Activated naive CD8-positive, alpha-beta T cell treated with anti-CD3 and anti-CD28 coated beads, Interleukin-2, amount 10 ng/mL, durations not matched to agents 7 days and 5 days (primary cell): ENCODE results near the gene TRIM14. TPM values are rescaled to one million over a fixed set of nuclear protein-coding genes. Genes with fewer than 3 reads are reported as not detected.
"Not testable (repeated sequence)": the region's sequence is repeated elsewhere in the genome, so short reads cannot be mapped to it uniquely, and the experiment has no call there.

Source experiments
- ATAC-seq: fragments of 150-1000 bp; cut with Tn5 transposase; one replicate; pipeline ENCODE4 v1.10.0; 2021; ENCODE audit warnings: low read depth, moderate library complexity
- POLR2A ChIA-PET: fragments of 350-600 bp; sonication (Branson Sonifier 250); formaldehyde crosslinking; loops from one replicate; lab custom pipeline; 2021; ENCODE audit warnings: antibody characterized with exemption; lab: Charles Lee
- DNase-seq: peaks from one replicate; pipeline ENCODE4 v3.0.0; 2021
- H3K27ac Mint-ChIP-seq: one replicate; pipeline ENCODE4 v1.8.0; 2022; ENCODE audit warnings: mild to moderate bottlenecking, mixed read lengths
- H3K27me3 Mint-ChIP-seq: one replicate; pipeline ENCODE4 v1.8.0; 2022; ENCODE audit warnings: mild to moderate bottlenecking, moderate library complexity, mixed read lengths
- H3K36me3 Mint-ChIP-seq: one replicate; pipeline ENCODE4 v1.8.0; 2021; ENCODE audit warnings: mild to moderate bottlenecking, mixed read lengths
- H3K4me1 Mint-ChIP-seq: one replicate; pipeline ENCODE4 v1.8.0; 2021; ENCODE audit warnings: mixed read lengths
- H3K4me3 Mint-ChIP-seq: one replicate; pipeline ENCODE4 v1.8.0; 2022; ENCODE audit warnings: mild to moderate bottlenecking, moderate library complexity, mixed read lengths
- H3K9me3 Mint-ChIP-seq: one replicate; pipeline ENCODE4 v1.8.0; 2021; ENCODE audit warnings: mixed read lengths
- total RNA-seq, 2 experiments: library from RNA; stranded (reverse); gene quantifications; one replicate each; pipeline ENCODE4 v1.2.3, GENCODE V29; 2021

Gene TRIM14
- total RNA-seq, 2 experiments from 2014 or later = 99.0 to 108 TPM

DNA sequence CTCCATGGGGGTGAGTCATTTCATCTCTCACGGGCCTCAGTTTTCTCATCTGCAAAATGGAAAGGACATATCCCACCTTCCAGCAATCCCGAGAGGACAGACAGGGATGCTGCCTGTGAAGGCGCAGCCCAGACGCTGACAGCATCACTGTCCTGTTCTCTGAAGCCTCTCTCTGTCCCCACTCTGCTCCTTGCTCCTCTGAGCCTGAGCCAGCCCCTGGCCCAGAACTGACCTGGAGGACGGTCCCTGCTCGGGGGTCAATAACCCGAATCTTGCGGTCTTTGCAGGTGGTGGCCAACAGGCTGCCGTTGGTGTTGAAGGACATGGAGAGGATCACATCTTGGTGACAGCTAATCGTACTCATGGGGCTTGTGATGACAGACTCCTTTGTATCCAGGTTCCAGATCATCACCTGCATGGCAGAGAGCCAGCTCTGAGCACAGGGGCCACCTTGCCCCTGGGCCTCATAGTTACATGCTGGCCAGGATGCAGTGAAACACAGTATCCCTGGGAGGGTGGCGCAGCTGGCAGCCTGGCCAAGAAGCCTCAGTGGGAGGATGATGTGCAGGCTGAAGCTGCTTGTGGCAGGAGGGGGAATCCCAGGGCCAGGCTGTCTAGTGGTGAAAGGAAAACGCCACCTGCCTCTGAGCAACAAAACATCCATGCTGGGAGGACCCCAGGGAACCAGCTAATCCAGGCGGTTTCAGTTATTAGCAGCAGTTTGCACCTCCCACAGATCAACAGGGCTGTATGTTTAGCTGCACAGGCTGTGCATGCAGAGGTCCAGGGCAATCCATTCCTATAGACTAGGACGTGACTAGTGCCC lies 14.0 kb upstream of the TRIM14 start:
- H3K27ac Mint-ChIP-seq = no peak overlapping the region

DNA sequence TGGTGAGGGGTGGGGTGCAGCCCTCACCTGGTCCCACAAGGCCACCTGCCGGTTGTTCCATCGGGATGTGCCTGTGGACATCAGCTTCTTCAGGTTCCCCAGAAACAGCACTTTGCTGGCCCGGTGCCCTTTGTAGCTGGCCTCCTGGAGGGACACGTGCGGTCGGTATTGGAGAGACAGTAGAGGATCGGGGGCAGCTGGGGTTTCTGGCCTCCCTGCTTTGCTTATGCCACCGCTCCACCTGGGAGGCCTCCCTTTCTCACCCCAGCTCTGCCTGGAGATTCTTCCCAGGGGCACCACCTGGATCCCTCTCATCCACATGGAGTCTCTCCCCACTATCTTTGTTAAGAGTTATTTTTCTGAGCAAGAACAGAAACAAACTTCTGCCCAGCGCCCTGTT lies 13.1 kb upstream of the TRIM14 start:
- no peaks in the 10 kb centered on the region for H3K36me3 Mint-ChIP-seq
- no peaks in the 10 kb centered on the region for H3K9me3 Mint-ChIP-seq
- no peak overlapping the region for H3K27ac Mint-ChIP-seq
- peaks cover 7% of the 10 kb centered on the region for H3K4me1 Mint-ChIP-seq
- no peaks in the 10 kb centered on the region for H3K27me3 Mint-ChIP-seq
- DNase-seq = no peak
- ATAC-seq = no peak
- H3K4me3 Mint-ChIP-seq = no peak overlapping the region
- POLR2A ChIA-PET = interaction anchor here (1.0 kb wide), 1 partner anchor 11 kb away, joined by 3 read pairs; no protein-coding TSS in a partner anchor

More for the DNA sequence above, 14.0 kb upstream of the TRIM14 start:
- DNase-seq = no peak
- Mint-ChIP-seq H3K36me3 (no peaks in the 10 kb centered on the region), H3K4me1 (peaks cover 7% of the 10 kb centered on the region), H3K9me3 (no peaks in the 10 kb centered on the region), H3K4me3 (no peak overlapping the region), H3K27me3 (no peaks in the 10 kb centered on the region)
- ATAC-seq = no peak
- POLR2A ChIA-PET = no interaction called here

DNA sequence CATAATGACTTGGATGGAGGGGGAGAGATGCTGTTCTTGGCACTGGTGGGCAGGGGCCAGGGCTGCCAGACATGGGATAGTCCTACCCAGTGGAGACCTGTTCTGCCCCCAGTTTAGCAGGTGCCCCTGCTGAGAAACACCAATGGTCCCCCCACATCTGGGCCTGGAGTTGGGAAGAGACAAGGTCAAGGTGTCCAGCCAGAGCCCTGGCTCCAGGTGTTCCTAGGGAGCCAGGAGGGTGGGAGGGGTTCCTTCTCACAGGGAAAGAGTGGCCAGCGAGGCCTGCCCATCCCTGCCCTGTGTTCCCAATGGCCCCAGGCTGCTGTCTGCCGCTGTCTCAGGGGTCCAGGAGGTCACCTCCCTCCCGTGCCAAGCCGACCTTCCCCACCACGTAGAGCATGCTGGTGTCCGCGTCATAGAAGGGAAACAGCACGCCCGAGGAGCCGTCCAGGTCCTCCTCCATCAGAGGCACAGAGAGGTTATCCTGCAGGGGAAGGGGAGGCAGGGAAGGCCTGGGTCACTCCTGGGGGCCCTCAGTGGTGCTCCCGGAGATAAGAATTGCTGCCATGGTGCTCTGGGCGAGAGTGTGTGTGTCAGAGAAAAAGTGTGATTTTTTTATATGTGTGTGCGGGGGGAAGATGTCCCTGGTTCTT lies 11.7 kb upstream of the TRIM14 start:
- peaks cover 4% of the 10 kb centered on the region for H3K36me3 Mint-ChIP-seq
- no peaks in the 10 kb centered on the region for H3K27me3 Mint-ChIP-seq
- no peak for DNase-seq
- H3K27ac Mint-ChIP-seq = peak overlapping the region; percentile 51
- POLR2A ChIA-PET = no interaction called here
- no peaks in the 10 kb centered on the region for H3K9me3 Mint-ChIP-seq
- H3K4me3 Mint-ChIP-seq = no peak overlapping the region
- no peak for ATAC-seq
- H3K4me1 Mint-ChIP-seq = peaks cover 7% of the 10 kb centered on the region

DNA sequence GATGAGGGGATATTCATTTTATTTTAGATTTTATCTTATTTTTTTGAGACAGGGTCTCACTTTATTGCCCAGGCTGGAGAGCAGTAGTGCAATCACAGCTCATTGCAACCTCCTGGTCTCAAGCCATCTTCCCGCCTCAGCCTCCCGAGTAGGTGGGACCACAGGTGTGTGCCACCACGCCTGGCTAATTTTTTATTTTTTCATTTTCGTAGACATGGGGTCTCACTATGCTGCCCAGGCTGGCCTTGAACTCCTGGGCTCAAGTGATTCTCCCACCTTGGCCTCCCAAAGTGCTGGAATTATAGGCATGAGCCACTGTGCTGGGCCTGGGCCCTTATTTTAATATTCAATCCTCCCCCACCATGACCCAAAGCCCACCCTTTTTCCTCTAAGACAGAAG lies 11.0 kb upstream of the TRIM14 start:
- H3K9me3 Mint-ChIP-seq, H3K27me3 Mint-ChIP-seq: not testable (repeated sequence)

DNA sequence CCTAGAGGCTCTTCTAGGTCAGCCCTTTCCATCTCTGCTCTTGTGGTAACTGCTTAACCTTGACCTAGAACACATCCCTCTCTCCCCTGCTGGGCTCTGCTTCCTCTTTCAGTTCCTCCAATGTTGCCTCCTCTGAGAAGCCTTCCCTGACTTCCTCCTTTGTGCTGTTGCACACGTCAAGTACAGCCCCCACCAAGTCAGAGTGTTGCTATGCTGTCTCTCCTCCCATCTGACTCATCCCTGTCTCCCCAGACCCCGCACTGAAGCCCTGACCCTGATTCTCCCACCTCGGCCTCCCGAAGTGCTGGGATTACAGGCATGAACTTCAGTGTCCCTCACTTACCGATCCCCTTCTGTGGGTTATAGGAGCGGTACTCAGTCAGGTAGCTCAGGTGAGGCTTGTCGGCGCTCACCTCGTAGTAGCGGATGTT lies 10.4 kb upstream of the TRIM14 start:
- H3K4me3 Mint-ChIP-seq = no peak overlapping the region
- DNase-seq (no peak), ATAC-seq (peak; percentile 53)
- H3K27ac Mint-ChIP-seq = peak overlapping the region; percentile 59
- POLR2A ChIA-PET = interaction anchor here (0.6 kb wide), 1 partner anchor 27 kb away, joined by 3 read pairs; no protein-coding TSS in a partner anchor
- peaks cover 4% of the 10 kb centered on the region for H3K36me3 Mint-ChIP-seq
- no peaks in the 10 kb centered on the region for H3K9me3 Mint-ChIP-seq
- peaks cover 7% of the 10 kb centered on the region for H3K4me1 Mint-ChIP-seq
- no peaks in the 10 kb centered on the region for H3K27me3 Mint-ChIP-seq

More for the DNA sequence above, 11.0 kb upstream of the TRIM14 start:
- H3K4me3 Mint-ChIP-seq, H3K4me1 Mint-ChIP-seq, DNase-seq, H3K36me3 Mint-ChIP-seq, ATAC-seq: not testable (repeated sequence)
- POLR2A ChIA-PET = interaction anchor here (0.6 kb wide), 1 partner anchor 28 kb away, joined by 3 read pairs; no protein-coding TSS in a partner anchor
- H3K27ac Mint-ChIP-seq = peak overlapping the region; percentile 51

DNA sequence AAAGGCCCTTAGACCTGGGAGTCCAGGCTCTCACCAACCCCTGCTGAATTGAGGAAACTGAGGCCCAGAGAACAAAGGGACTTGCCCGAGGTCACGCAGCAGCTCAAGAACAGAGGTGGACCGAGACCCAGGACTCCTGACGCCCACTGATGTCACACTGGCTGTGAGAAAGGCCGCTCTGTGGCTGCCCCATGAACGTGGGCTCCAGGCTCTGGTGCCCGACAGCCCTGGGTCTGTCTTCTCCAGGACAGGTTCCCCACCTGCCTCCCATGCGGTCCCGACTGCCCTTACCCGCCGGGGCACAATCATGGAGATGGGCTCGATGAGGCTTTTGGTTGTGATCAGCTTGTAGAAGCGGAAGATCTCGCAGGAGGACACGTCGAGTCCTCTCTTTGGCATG lies 9.3 kb upstream of the TRIM14 start:
- no peak overlapping the region for H3K27ac Mint-ChIP-seq
- H3K36me3 Mint-ChIP-seq = peaks cover 4% of the 10 kb centered on the region
- no peaks in the 10 kb centered on the region for H3K27me3 Mint-ChIP-seq
- no peak for DNase-seq
- no peak for ATAC-seq
- H3K4me1 Mint-ChIP-seq = peaks cover 7% of the 10 kb centered on the region
- H3K9me3 Mint-ChIP-seq = no peaks in the 10 kb centered on the region
- H3K4me3 Mint-ChIP-seq = no peak overlapping the region
- POLR2A ChIA-PET = interaction anchor here (0.9 to 1.3 kb wide), 2 partner anchors 9 to 26 kb away, joined by 4 read pairs; partner anchors contain the start of gene TRIM14

DNA sequence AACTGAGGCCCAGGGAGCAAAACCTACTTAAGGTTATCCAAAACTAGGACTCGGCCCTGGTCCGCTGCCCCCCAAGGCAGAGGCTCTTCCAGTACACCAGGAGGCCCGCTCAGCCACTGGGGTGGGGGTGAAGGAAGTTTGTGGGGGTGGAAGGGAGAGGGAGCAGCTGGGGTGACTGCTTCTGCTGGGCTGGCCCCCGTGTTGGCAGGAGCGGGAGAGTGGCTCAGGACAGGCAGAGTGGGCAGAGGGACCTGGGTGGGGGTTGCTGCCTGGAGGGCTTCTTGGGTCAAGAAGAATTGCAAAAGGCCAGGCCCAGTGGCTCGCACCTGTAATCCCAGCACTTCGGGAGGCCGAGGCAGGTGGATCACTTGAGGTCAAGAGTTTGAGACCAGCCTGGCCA lies 8.2 kb upstream of the TRIM14 start:
- H3K36me3 Mint-ChIP-seq = peaks cover 4% of the 10 kb centered on the region
- no peak for DNase-seq
- POLR2A ChIA-PET = no interaction called here
- H3K4me1 Mint-ChIP-seq = peaks cover 7% of the 10 kb centered on the region
- no peak overlapping the region for H3K4me3 Mint-ChIP-seq
- H3K27me3 Mint-ChIP-seq = no peaks in the 10 kb centered on the region
- no peak for ATAC-seq
- no peaks in the 10 kb centered on the region for H3K9me3 Mint-ChIP-seq
- H3K27ac Mint-ChIP-seq = no peak overlapping the region

DNA sequence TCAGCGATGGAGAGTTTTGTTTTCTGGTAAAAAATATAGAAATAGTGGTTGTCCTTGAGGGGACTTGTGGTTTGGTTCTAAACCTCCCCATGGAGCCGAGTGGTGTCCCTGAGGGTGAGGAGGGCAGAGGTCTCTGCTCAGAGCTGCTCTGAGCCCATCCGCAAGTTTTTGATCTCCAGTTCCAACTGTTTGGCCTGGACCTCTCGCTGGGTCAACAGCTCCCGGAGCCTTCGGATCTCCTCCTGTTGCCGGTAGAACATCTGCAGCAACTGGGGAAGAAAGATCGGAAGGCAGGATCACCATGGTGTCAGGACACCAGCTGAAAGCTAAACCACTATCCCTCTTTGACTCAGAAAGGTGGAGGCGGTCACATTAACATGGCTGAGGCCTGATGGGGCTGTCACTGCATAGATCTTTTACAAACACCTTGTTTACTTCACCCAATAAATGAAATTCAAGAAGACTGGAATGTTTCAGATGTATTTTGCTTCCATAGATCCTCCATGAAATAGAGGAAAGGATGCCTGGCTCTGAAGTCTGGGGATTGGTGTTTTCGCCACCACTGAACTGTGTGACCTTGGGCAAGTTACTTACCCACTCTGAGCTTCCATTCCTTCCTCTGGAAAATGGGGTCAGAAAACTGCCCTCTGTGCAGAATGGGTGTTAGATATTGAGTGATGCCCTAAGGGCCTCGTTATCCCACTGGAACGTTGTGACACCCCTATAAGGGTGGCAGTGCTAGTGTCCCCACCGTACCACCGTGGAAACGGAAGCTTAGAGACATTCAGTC lies 5.8 kb upstream of the TRIM14 start:
- POLR2A ChIA-PET = interaction anchor here (1.4 kb wide), 1 partner anchor 131 kb away, joined by 3 read pairs; the partner anchor contains the start of gene TBC1D2
- Mint-ChIP-seq H3K4me3 (no peak overlapping the region), H3K27me3 (no peaks in the 10 kb centered on the region), H3K27ac (no peak overlapping the region), H3K36me3 (peaks cover 4% of the 10 kb centered on the region), H3K4me1 (peaks cover 24% of the 10 kb centered on the region), H3K9me3 (no peaks in the 10 kb centered on the region)
- no peak for DNase-seq
- no peak for ATAC-seq

DNA sequence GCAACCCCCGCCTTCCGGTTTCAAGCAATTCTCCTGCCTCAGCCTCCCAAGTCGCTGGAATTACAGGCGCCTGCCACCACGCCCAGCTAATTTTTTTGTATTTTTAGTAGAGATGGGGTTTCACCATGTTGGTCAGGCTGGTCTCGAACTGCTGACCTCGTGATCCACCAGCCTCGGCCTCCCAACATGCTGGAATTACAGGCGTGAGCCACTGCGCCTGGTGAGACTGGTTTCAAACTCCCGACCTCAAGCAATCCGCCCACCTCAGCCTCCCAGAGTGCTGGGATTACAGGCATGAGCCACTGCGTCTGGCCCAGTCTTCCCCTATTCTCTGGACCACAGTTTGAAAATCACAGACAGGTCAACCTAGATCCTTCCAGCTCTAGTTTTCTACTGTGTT lies 5.1 kb upstream of the TRIM14 start:
- H3K4me3 Mint-ChIP-seq, H3K36me3 Mint-ChIP-seq, ATAC-seq, H3K27ac Mint-ChIP-seq, H3K27me3 Mint-ChIP-seq, H3K9me3 Mint-ChIP-seq, DNase-seq: not testable (repeated sequence)
- POLR2A ChIA-PET = interaction anchor here (0.7 to 1.4 kb wide), 2 partner anchors 41 to 131 kb away, joined by 3 to 5 read pairs; partner anchors contain the start of gene TBC1D2
- peaks cover 23% of the 10 kb centered on the region for H3K4me1 Mint-ChIP-seq

DNA sequence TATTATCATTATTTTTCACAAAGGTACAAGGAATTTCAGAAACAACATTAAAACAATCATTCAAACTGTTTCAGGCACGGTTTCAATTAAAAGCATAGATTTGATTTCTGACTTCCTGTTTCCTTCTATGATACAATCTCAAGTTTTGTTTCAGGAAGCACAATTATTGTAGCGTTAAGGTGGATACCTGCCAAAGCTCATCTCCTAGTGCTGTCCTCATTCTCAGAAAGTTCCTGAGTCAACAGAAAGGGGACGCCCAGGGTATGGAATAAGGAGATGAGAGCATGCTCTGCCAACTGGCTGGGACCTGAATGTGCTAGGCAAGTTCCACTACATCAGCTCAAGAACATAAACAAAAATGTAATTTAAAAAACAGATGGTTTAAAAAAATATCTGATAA lies 2.0 kb upstream of the TRIM14 start:
- Mint-ChIP-seq H3K27me3 (no peaks in the 10 kb centered on the region), H3K36me3 (peaks cover 11% of the 10 kb centered on the region), H3K9me3 (no peaks in the 10 kb centered on the region), H3K4me1 (peaks cover 37% of the 10 kb centered on the region), H3K4me3 (no peak overlapping the region), H3K27ac (peak overlapping the region; percentile 94)
- DNase-seq (no peak), ATAC-seq (no peak)
- POLR2A ChIA-PET = interaction anchor here (0.8 to 7.5 kb wide), 6 partner anchors 11 to 136 kb away, joined by 3 to 125 read pairs (median 4); partner anchors contain the start of gene TBC1D2

DNA sequence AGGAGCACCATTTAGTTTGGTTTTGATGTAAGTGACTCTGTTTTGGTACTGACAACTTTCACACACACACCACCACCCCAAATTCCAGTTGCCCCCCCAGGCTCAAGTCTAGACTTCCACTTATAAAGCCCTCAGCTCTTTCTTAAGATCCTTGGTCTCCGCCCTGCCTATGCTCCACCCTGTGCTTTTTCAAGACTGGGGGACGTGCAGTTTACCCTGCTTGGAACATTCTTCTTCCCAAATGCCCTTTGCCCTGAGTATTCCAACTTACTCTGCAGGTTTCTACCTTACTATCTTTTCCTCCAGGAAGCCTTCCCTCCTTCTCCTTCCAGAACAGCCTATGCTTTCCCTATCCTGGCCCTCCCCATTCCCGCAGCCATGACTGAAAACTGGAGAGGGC lies 1.5 kb upstream of the TRIM14 start:
- H3K36me3 Mint-ChIP-seq = peaks cover 13% of the 10 kb centered on the region
- H3K4me1 Mint-ChIP-seq = peaks cover 37% of the 10 kb centered on the region

DNA sequence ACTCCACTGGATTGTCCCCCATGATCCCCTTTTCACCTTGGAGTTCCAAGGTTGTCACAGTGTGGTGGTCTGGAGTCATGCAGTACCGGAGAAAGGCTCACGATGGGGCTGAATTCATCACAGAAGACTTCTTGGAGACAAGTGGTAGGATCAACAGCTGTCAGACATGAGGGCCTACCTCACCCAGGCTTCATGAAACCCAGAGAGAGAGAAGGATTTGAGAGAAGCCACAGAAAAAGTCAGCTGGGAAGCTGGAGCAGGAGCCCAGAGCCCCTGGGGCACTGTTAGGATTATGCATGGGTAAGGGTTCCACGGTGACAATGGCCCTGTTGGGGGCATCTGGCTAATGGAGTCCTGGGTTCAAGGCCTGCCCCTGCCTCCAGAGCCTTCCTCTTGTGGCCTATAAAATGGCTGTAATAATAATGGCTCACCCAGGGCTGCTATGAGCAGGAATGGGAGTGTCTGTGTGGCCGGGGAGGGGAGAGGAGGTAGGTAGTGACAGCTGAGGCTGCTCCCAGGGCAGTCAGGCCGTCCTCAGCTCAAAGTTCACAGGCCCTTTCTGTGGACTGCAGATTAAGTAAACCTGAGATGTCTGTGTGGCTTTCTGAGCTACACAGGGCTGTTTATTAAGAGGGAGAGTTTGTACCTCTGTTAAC lies 910 bp downstream of the TRIM14 start:
- Mint-ChIP-seq H3K4me1 (peaks cover 44% of the 10 kb centered on the region), H3K36me3 (peaks cover 17% of the 10 kb centered on the region), H3K27ac (peak overlapping the region; percentile 94), H3K27me3 (no peaks in the 10 kb centered on the region), H3K4me3 (peak overlapping the region; percentile 91), H3K9me3 (no peaks in the 10 kb centered on the region)
- DNase-seq = peak; percentile 57
- POLR2A ChIA-PET = interaction anchor here (0.9 to 7.5 kb wide), 10 partner anchors 10 to 196 kb away, joined by 3 to 125 read pairs (median 5); partner anchors contain the start of genes ANP32B, TBC1D2 and TRMO
- peak; percentile 79 for ATAC-seq

More for the DNA sequence above, 1.5 kb upstream of the TRIM14 start:
- Mint-ChIP-seq H3K4me3 (peak overlapping the region; percentile 91), H3K27me3 (no peaks in the 10 kb centered on the region), H3K27ac (peak overlapping the region; percentile 94), H3K9me3 (no peaks in the 10 kb centered on the region)
- no peak for DNase-seq
- POLR2A ChIA-PET = interaction anchor here (0.8 to 7.5 kb wide), 6 partner anchors 11 to 136 kb away, joined by 3 to 125 read pairs (median 4); partner anchors contain the start of gene TBC1D2
- no peak for ATAC-seq
